Adrenal gland (tissue), 5 donors: Measurements from ENCODE around the gene OVAAL.

Source experiments
- POLR2A ChIP-seq, 2 donors: fragments of 450-650 bp; IDR thresholded peaks; one replicate each; pipeline ENCODE4 v1.6.1; 2017; ENCODE audit warnings: antibody characterized with exemption in 2 of 2, mild to moderate bottlenecking in 2 of 2, moderate library complexity in 1 of 2
- TF ChIP-seq, protein P1 (sequence below), 6 experiments: fragments of 450-650 bp in 4 of 6; fragments of 200-600 bp in 2 of 6; sonication (generic) in 1 of 6; IDR thresholded peaks; 1 replicate in 5 of 6; 2 replicates in 1 of 6; pipeline versions ENCODE4 v1.5.1 to v1.8.0; 2016 to 2021; ENCODE audit warnings: antibody characterized with exemption in 6 of 6, mild to moderate bottlenecking in 2 of 6, moderate library complexity in 1 of 6
- donor health status: DM: no; HTN: no; CAD: no.

GRCh38 chr1:180544050-180544449 lies 14.7 kb upstream of the OVAAL start:
- TF ChIP-seq, protein P1, sequence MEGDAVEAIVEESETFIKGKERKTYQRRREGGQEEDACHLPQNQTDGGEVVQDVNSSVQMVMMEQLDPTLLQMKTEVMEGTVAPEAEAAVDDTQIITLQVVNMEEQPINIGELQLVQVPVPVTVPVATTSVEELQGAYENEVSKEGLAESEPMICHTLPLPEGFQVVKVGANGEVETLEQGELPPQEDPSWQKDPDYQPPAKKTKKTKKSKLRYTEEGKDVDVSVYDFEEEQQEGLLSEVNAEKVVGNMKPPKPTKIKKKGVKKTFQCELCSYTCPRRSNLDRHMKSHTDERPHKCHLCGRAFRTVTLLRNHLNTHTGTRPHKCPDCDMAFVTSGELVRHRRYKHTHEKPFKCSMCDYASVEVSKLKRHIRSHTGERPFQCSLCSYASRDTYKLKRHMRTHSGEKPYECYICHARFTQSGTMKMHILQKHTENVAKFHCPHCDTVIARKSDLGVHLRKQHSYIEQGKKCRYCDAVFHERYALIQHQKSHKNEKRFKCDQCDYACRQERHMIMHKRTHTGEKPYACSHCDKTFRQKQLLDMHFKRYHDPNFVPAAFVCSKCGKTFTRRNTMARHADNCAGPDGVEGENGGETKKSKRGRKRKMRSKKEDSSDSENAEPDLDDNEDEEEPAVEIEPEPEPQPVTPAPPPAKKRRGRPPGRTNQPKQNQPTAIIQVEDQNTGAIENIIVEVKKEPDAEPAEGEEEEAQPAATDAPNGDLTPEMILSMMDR (IDR thresholded peaks at IDR 0.05): no peak
- no peak for TF ChIP-seq POLR2A (IDR thresholded peaks at IDR 0.05)
